K562 (cell line): ENCODE results near the gene ANO9. TPM values are rescaled to one million over a fixed set of nuclear protein-coding genes. Genes with fewer than 3 reads are reported as not detected.

ENCODE experiments used
- ATAC-seq: fragments of 200-7000 bp; cut with Tn5 transposase; 3 replicates; pipeline ENCODE4 v1.9.1; 2020; ENCODE audit warnings: moderate library complexity
- BruUV-seq: library from RNA; stranded (reverse); fragments of 400-500 nt; replicated peaks from 2 replicates; lab custom pipeline; 2021; lab: Mats Ljungman, UMichigan
- CTCF ChIA-PET: fragments of 300-600 bp; formaldehyde crosslinking; extraction: SDS; loops from one replicate; lab custom pipeline; 2021; ENCODE audit warnings: low intra/inter-chr PET ratio; lab: Yijun Ruan, JAX
- POLR2A ChIA-PET: fragments of 300-600, 350-650 bp; sonication (Branson Sonifier 250); formaldehyde crosslinking; extraction: SDS; loops from one replicate; lab custom pipeline; 2021; ENCODE audit warnings: antibody characterized with exemption, inconsistent platforms; lab: Yijun Ruan, JAX
- DNase-seq, 4 experiments: peaks; one replicate each; pipeline versions ENCODE4 v3.0.0 to v3.0.0-alpha.2; 2011 to 2018; ENCODE audit warnings: low spot score in 3 of 4, mixed read lengths in 3 of 4; ENCODE audit errors: extremely low read depth in 1 of 4
- FAIRE-seq: peaks from 2 replicates; lab custom pipeline; 2011; peaks lifted over from hg19 to GRCh38; lab: Jason Lieb, UNC
- H2AFZ ChIP-seq: 2 replicates; pipeline ENCODE4 v1.6.0; 2011; ENCODE audit warnings: low read depth, low read length, control low read depth, inconsistent platforms
- H3K27ac ChIP-seq: fragments of 200-600 bp; 3 replicates; pipeline ENCODE4 v1.8.0; 2011; ENCODE audit warnings: low read depth, mild to moderate bottlenecking, control low read depth, inconsistent platforms, low read length, moderate library complexity, mixed read lengths; ENCODE audit errors: extremely low read depth
- H3K27me3 ChIP-seq, 2 experiments: fragments of 300-600 bp in 1 of 2; 2 replicates in 1 of 2; 3 replicates in 1 of 2; pipeline versions ENCODE4 v1.6.0 to v1.8.0; 2011; ENCODE audit warnings: inconsistent platforms in 2 of 2, low read length in 2 of 2, mild to moderate bottlenecking in 1 of 2, mixed read lengths in 1 of 2, moderate library complexity in 1 of 2; ENCODE audit not compliant: control insufficient read depth in 2 of 2, insufficient read depth in 2 of 2
- H3K36me3 ChIP-seq: fragments of 300-600 bp; 3 replicates; pipeline ENCODE4 v1.8.0; 2011; ENCODE audit warnings: mild to moderate bottlenecking, low read length, inconsistent platforms; ENCODE audit not compliant: control insufficient read depth, insufficient read depth
- H3K4me1 ChIP-seq, 2 experiments: fragments of 200-600 bp in 1 of 2; replicated peaks in 1 of 2; 2 replicates in 1 of 2; 3 replicates in 1 of 2; pipeline versions ENCODE4 v1.5.1 to v1.8.0; 2011; ENCODE audit warnings: inconsistent platforms in 2 of 2, low read length in 2 of 2, mild to moderate bottlenecking in 1 of 2, mixed read lengths in 1 of 2, moderate library complexity in 1 of 2; ENCODE audit not compliant: control insufficient read depth in 2 of 2, insufficient read depth in 2 of 2
- H3K4me2 ChIP-seq: 2 replicates; pipeline ENCODE4 v1.6.1; 2011; ENCODE audit warnings: low read length, control low read depth, inconsistent platforms, mixed read lengths; ENCODE audit not compliant: insufficient read depth
- H3K4me3 ChIP-seq: fragments of 200-600 bp; sonication (generic), shearing (Covaris generic); 2 replicates; pipeline ENCODE4 v1.5.1; 2016; ENCODE audit warnings: control low read depth, inconsistent platforms
- H3K79me2 ChIP-seq: fragments of 200-600 bp; 3 replicates; pipeline ENCODE4 v1.8.0; 2011; ENCODE audit warnings: low read length, inconsistent platforms; ENCODE audit not compliant: control insufficient read depth, insufficient read depth
- H3K9ac ChIP-seq, 2 experiments: 2 replicates each; pipeline versions ENCODE4 v1.6.0 to v1.6.1; 2011; ENCODE audit warnings: low read depth in 2 of 2, low read length in 2 of 2, control low read depth in 1 of 2, inconsistent platforms in 1 of 2, mild to moderate bottlenecking in 1 of 2, mixed read lengths in 1 of 2; ENCODE audit not compliant: insufficient read depth in 1 of 2
- H3K9me1 ChIP-seq: one replicate; pipeline ENCODE4 v1.6.0; 2011; ENCODE audit warnings: inconsistent platforms, mild to moderate bottlenecking, low read length, moderate library complexity; ENCODE audit not compliant: control insufficient read depth, insufficient read depth
- H3K9me3 ChIP-seq: replicated peaks from 2 replicates; pipeline ENCODE4 v1.5.1; 2011; ENCODE audit warnings: low read depth, low read length, inconsistent platforms; ENCODE audit not compliant: control insufficient read depth, insufficient read depth
- H4K20me1 ChIP-seq: replicated peaks from 2 replicates; pipeline ENCODE4 v1.6.1; 2011; ENCODE audit warnings: low read length, inconsistent platforms, mixed read lengths; ENCODE audit not compliant: control insufficient read depth, insufficient read depth
- BACH1 ChIP-seq: fragments of 200-800 bp; sonication (Bioruptor generic); IDR thresholded peaks from 2 replicates; pipeline ENCODE4 v1.6.1; 2016; ENCODE audit warnings: missing genetic modification characterization, missing compliant biosample characterization
- FOXP1 ChIP-seq: sonication (generic); formaldehyde crosslinking; IDR thresholded peaks from 2 replicates; pipeline ENCODE4 v1.8.0; 2022; ENCODE audit warnings: mild to moderate bottlenecking, missing genetic modification reagents
- GATAD2B ChIP-seq: fragments of 450-650 bp; IDR thresholded peaks from 2 replicates; pipeline ENCODE4 v1.6.1; 2017; ENCODE audit warnings: mild to moderate bottlenecking, borderline replicate concordance
- HNRNPUL1 ChIP-seq: fragments of 200-400 bp; formaldehyde crosslinking; IDR thresholded peaks from 2 replicates; pipeline ENCODE4 v1.6.1; 2017; ENCODE audit warnings: low read length
- MAFF ChIP-seq: IDR thresholded peaks from 2 replicates; pipeline ENCODE4 v1.6.1; 2012; ENCODE audit warnings: low read length, improper control_type of control experiment
- POLR2AphosphoS2 ChIP-seq: IDR thresholded peaks from 2 replicates; pipeline ENCODE4 v1.6.1; 2012; ENCODE audit warnings: low read length, improper control_type of control experiment
- POLR2G ChIP-seq: fragments of 200-400 bp; formaldehyde crosslinking; IDR thresholded peaks from 2 replicates; pipeline ENCODE4 v1.6.1; 2017; ENCODE audit warnings: low read depth, mild to moderate bottlenecking, antibody characterized with exemption, low read length, moderate library complexity
- SRSF7 ChIP-seq: fragments of 200-400 bp; formaldehyde crosslinking; optimal IDR thresholded peaks from 2 replicates; pipeline ENCODE3; 2017; ENCODE audit warnings: mild to moderate bottlenecking, low read depth, low read length
- ZFP1 ChIP-seq: fragments of 450-650 bp; formaldehyde crosslinking; IDR thresholded peaks from 2 replicates; pipeline ENCODE4 v1.4.0; 2020; ENCODE audit warnings: mild to moderate bottlenecking, mixed read lengths
- ZNF175 ChIP-seq: fragments of 200-800 bp; sonication (Bioruptor generic); IDR thresholded peaks from 2 replicates; pipeline ENCODE4 v1.6.1; 2016; ENCODE audit warnings: low read depth, mild to moderate bottlenecking, missing genetic modification characterization, missing compliant biosample characterization
- ZNF277 ChIP-seq: fragments of 250-450 bp; sonication (Bioruptor Pico); IDR thresholded peaks from 2 replicates; pipeline ENCODE4 v1.8.0; 2022; ENCODE audit warnings: inconsistent platforms, mild to moderate bottlenecking, moderate library complexity, borderline replicate concordance
- ZNF57 ChIP-seq: fragments of 450-650 bp; formaldehyde crosslinking; IDR thresholded peaks from 2 replicates; pipeline ENCODE4 v1.4.0; 2020; ENCODE audit warnings: mild to moderate bottlenecking, moderate library complexity
- ZNF644 ChIP-seq: fragments of 200-800 bp; sonication (Bioruptor generic); IDR thresholded peaks from 2 replicates; pipeline ENCODE4 v1.6.1; 2016; ENCODE audit warnings: low read depth, missing genetic modification characterization, missing compliant biosample characterization
- ZNF75A ChIP-seq: fragments of 450-650 bp; formaldehyde crosslinking; IDR thresholded peaks from 2 replicates; pipeline ENCODE4 v1.4.0; 2020; ENCODE audit warnings: mild to moderate bottlenecking
- ZNF76 ChIP-seq: fragments of 250-450 bp; sonication (Bioruptor Pico); IDR thresholded peaks from 2 replicates; pipeline ENCODE4 v1.4.0; 2020; ENCODE audit warnings: mild to moderate bottlenecking, moderate library complexity, borderline replicate concordance
- ZSCAN32 ChIP-seq: fragments of 450-650 bp; formaldehyde crosslinking; IDR thresholded peaks from 2 replicates; pipeline ENCODE4 v1.4.0; 2020; ENCODE audit warnings: mild to moderate bottlenecking, moderate library complexity
- WGBS: fragments of 100-300 bp; shearing (Covaris generic); methylation state at CpG from one replicate; pipeline ENCODE4 v1.1.6; 2016; ENCODE audit warnings: low coverage, mixed read lengths; ENCODE audit not compliant: insufficient coverage; ENCODE audit errors: missing lambda C conversion rate; 5-methylcytosine and 5-hydroxymethylcytosine counted together
- in situ Hi-C: fragments of 300-500 bp; cut with MboI; formaldehyde crosslinking; loops from 4 replicates; pipeline ENCODE4 v1.15.0; 2018; ENCODE audit warnings: inconsistent platforms, mixed read lengths
- intact Hi-C: fragments of 100-400 bp; cut with micrococcal nuclease; formaldehyde crosslinking; loops from 2 replicates; pipeline ENCODE4 v1.14.2; 2022
- polyA plus RNA-seq, 8 experiments: library from polyadenylated mRNA; depleted of rRNA in 4 of 8; stranded (reverse) in 5 of 8; unstranded in 3 of 8; fragments of >200 nt; fragmentation: Nextera tagmentation in 2 of 8; fragmentation: Illumina TruSeq in 1 of 8; extraction: Ambion mirVana in 2 of 8; extraction: Trizol in 1 of 8; gene quantifications; 2 replicates each; pipeline versions ENCODE4 v1.2.1 to v1.2.3, GENCODE V29; 2011 to 2014; ENCODE audit warnings: inconsistent platforms in 1 of 8, missing spikeins in 1 of 8
- total RNA-seq, 7 experiments: library from RNA; depleted of rRNA in 6 of 7; stranded (reverse); fragments of >200 nt in 6 of 7; fragmentation: Illumina TruSeq in 2 of 7; extraction: Trizol in 2 of 7; gene quantifications; 2 replicates each; pipeline versions ENCODE4 v1.2.1 to v1.2.3, GENCODE V29; 2011 to 2021; ENCODE audit warnings: low replicate concordance in 1 of 7
- TF ChIP-seq, protein P1 (sequence below): fragments of 250-450 bp; sonication (Bioruptor Pico); IDR thresholded peaks from 2 replicates; pipeline ENCODE4 v1.5.0; 2021
- TF ChIP-seq, protein P2 (sequence below): sonication (generic); formaldehyde crosslinking; IDR thresholded peaks from 2 replicates; pipeline ENCODE4 v1.8.0; 2022; ENCODE audit warnings: mild to moderate bottlenecking, missing genetic modification reagents
- TF ChIP-seq, protein P3 (sequence below): sonication (generic); formaldehyde crosslinking; IDR thresholded peaks from 2 replicates; pipeline ENCODE4 v1.8.1; 2022; ENCODE audit warnings: missing genetic modification reagents

ANO9 gene
- total and polyA plus RNA-seq, 9 of the 15 experiments (the other 6 are each of a cell fraction or from before 2014, with no cell fraction given), result 0.20 to 14.5 (median 4.5) TPM

- TF ChIP-seq FOXP1 (CRISPR knock-in tag) (no peak), ZNF277 (no peak), ZNF57 (CRISPR knock-in tag) (no peak), GATAD2B (no peak), ZSCAN32 (no peak), POLR2AphosphoS2 (no peak), BACH1 (tag) (no peak), SRSF7 (no peak)
- TF ChIP-seq, protein P1, sequence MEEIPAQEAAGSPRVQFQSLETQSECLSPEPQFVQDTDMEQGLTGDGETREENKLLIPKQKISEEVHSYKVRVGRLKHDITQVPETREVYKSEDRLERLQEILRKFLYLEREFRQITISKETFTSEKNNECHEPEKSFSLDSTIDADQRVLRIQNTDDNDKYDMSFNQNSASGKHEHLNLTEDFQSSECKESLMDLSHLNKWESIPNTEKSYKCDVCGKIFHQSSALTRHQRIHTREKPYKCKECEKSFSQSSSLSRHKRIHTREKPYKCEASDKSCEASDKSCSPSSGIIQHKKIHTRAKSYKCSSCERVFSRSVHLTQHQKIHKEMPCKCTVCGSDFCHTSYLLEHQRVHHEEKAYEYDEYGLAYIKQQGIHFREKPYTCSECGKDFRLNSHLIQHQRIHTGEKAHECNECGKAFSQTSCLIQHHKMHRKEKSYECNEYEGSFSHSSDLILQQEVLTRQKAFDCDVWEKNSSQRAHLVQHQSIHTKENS (CRISPR knock-in tag), result no peak
These were observed 9.9 kb downstream of the ANO9 start (continued) for GRCh38 chr11:431921-432320.

DNA sequence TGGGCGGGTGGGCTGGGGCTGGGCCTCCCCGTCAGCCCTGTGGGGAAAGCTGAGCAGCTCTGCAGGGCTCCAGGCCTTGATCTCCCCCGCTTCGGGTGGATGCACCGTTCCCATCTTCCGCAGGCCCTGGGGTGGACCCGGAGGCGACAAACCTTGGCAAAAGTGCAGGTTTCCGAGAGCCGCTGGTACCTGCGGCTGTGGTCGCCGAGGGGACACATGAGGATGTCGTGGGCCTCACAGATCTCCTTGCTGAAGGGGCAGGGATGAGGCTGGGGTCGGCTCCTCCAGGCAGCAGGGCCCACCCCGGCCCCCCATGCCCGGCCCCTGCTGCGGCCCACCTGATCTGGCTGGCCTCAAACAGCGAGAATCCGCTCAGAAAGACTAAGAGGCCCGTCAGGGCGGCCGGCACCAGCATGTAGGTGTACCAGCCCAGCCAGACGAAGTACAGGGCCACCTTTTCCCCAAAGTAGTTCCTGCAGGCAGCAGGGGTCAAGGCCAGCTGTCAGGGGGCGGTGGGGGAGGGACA, 11.8 kb downstream of the ANO9 start:
- Histone ChIP-seq H3K9me1 (no peaks in the 10 kb centered on the region), H3K4me1 (peaks cover 0 to 39% of the 10 kb centered on the region in 2 experiments; a peak in 2 of 5 replicates), H3K9ac (no peak overlapping the region), H3K27ac (no peak overlapping the region), H3K36me3 (no peaks in the 10 kb centered on the region), H3K79me2 (no peaks in the 10 kb centered on the region), H4K20me1 (no peaks in the 10 kb centered on the region), H2AFZ (no peak overlapping the region), H3K4me2 (no peak overlapping the region), H3K9me3 (no peaks in the 10 kb centered on the region), H3K27me3 (no peaks in the 10 kb centered on the region), H3K4me3 (no peak overlapping the region)
- no peak for FAIRE-seq
- WGBS, result 58% methylated on average over 21 of the region's 25 CpGs
- BruUV-seq, result no TSS peak
- in situ Hi-C loops, result no loop called here
- ChIA-PET CTCF (no interaction called here), POLR2A (interaction anchor here (0.7 kb wide), 1 partner anchor 584 kb away, joined by 3 read pairs; no protein-coding TSS in a partner anchor)
- ATAC-seq, result no peak
- intact Hi-C loops, result no loop called here
- DNase-seq, result no peak
- TF ChIP-seq ZNF644 (tag), result no peak
- TF ChIP-seq, protein P2, sequence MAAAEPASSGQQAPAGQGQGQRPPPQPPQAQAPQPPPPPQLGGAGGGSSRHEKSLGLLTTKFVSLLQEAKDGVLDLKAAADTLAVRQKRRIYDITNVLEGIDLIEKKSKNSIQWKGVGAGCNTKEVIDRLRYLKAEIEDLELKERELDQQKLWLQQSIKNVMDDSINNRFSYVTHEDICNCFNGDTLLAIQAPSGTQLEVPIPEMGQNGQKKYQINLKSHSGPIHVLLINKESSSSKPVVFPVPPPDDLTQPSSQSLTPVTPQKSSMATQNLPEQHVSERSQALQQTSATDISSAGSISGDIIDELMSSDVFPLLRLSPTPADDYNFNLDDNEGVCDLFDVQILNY (CRISPR knock-in tag), result no peak
- TF ChIP-seq, protein P3, sequence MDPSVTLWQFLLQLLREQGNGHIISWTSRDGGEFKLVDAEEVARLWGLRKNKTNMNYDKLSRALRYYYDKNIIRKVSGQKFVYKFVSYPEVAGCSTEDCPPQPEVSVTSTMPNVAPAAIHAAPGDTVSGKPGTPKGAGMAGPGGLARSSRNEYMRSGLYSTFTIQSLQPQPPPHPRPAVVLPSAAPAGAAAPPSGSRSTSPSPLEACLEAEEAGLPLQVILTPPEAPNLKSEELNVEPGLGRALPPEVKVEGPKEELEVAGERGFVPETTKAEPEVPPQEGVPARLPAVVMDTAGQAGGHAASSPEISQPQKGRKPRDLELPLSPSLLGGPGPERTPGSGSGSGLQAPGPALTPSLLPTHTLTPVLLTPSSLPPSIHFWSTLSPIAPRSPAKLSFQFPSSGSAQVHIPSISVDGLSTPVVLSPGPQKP (CRISPR knock-in tag), result no peak
- no peak for TF ChIP-seq ZNF175 (CRISPR knock-in tag)
- no peak for TF ChIP-seq ZNF75A
- no peak for TF ChIP-seq ZNF76 (CRISPR knock-in tag)
- no peak for TF ChIP-seq HNRNPUL1
- TF ChIP-seq MAFF, result no peak
- no peak for TF ChIP-seq ZFP1 (CRISPR knock-in tag)
- TF ChIP-seq POLR2G, result no peak
